Parathyroid adenoma (tissue), 2 donors: ENCODE data around the gene GHITM.
"Not testable (repeated sequence)": the region's sequence is repeated elsewhere in the genome, so short reads cannot be mapped to it uniquely, and the experiment has no call there.

Source experiments
- H2AFZ ChIP-seq: fragments of 300-600 bp; sonication (generic); one replicate; pipeline ENCODE4 v1.7.0; 2017; ENCODE audit warnings: antibody characterized with exemption, mild to moderate bottlenecking
- H3K27ac ChIP-seq: fragments of 300-600 bp; sonication (generic); one replicate; pipeline ENCODE4 v1.7.0; 2017
- H3K27me3 ChIP-seq: fragments of 300-600 bp; sonication (generic); one replicate; pipeline ENCODE4 v1.7.0; 2017; ENCODE audit warnings: low read length; ENCODE audit not compliant: control insufficient read depth, insufficient read depth
- H3K36me3 ChIP-seq: fragments of 300-600 bp; sonication (generic); one replicate; pipeline ENCODE4 v1.7.0; 2017; ENCODE audit warnings: low read length; ENCODE audit not compliant: control insufficient read depth, insufficient read depth
- H3K4me1 ChIP-seq: fragments of 300-600 bp; sonication (generic); one replicate; pipeline ENCODE4 v1.7.0; 2017; ENCODE audit warnings: control low read depth
- H3K4me2 ChIP-seq: fragments of 300-600 bp; sonication (generic); one replicate; pipeline ENCODE4 v1.7.0; 2017; ENCODE audit warnings: low read length
- H3K4me3 ChIP-seq: fragments of 300-600 bp; sonication (generic); one replicate; pipeline ENCODE4 v1.7.0; 2017; ENCODE audit warnings: low read depth, low read length
- H3K79me2 ChIP-seq: fragments of 300-600 bp; sonication (generic); one replicate; pipeline ENCODE4 v1.7.0; 2017; ENCODE audit warnings: control low read depth
- H3K9ac ChIP-seq: fragments of 300-600 bp; sonication (generic); one replicate; pipeline ENCODE4 v1.7.0; 2017; ENCODE audit warnings: mild to moderate bottlenecking
- H3K9me3 ChIP-seq: fragments of 300-600 bp; sonication (generic); one replicate; pipeline ENCODE4 v1.7.0; 2017; ENCODE audit warnings: low read length; ENCODE audit not compliant: control insufficient read depth
- CTCF ChIP-seq: fragments of 300-600 bp; sonication (generic); IDR thresholded peaks from one replicate; pipeline ENCODE4 v1.7.0; 2017; ENCODE audit warnings: antibody characterized with exemption, mild to moderate bottlenecking
- donor health status: primary hyperparathyroidism.

Gene GHITM

DNA sequence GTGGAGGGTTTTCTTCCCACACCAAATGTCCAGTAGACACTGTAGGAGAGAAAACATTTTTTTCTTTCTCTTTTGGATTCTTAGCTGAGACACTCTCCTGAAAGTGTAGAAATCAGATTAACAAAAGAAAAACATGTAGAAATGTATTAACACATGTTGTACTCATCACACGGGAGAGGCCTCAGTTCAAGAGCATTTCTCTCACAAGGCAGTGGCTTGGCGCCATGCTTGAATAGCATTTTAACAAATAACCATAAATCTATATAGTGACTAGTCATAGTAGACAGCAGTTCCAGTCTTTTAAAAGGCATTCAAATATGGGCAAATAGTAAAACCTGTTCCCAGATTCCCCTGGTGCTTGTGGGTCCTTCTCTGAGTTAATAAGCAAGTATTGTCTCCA is 38.3 kb upstream of the GHITM start:
- TF ChIP-seq CTCF: no peak
- no peak overlapping the region for H2AFZ ChIP-seq
- H3K79me2 ChIP-seq: no peaks in the 10 kb centered on the region
- no peaks in the 10 kb centered on the region for H3K36me3 ChIP-seq
- H3K27me3 ChIP-seq: no peaks in the 10 kb centered on the region
- no peak overlapping the region for H3K4me2 ChIP-seq
- no peaks in the 10 kb centered on the region for H3K9me3 ChIP-seq
- H3K27ac ChIP-seq: no peak overlapping the region
- no peaks in the 10 kb centered on the region for H3K4me1 ChIP-seq
- H3K9ac ChIP-seq: no peak overlapping the region
- H3K4me3 ChIP-seq: no peak overlapping the region

GRCh38 chr10:84108797-84109196 is 30.5 kb upstream of the GHITM start:
- no peak overlapping the region for H3K27ac ChIP-seq
- H3K4me3 ChIP-seq: no peak overlapping the region
- no peaks in the 10 kb centered on the region for H3K27me3 ChIP-seq
- no peak overlapping the region for H3K4me2 ChIP-seq
- no peaks in the 10 kb centered on the region for H3K79me2 ChIP-seq
- H2AFZ ChIP-seq: no peak overlapping the region
- H3K9ac ChIP-seq: no peak overlapping the region
- no peaks in the 10 kb centered on the region for H3K4me1 ChIP-seq
- no peaks in the 10 kb centered on the region for H3K36me3 ChIP-seq
- no peaks in the 10 kb centered on the region for H3K9me3 ChIP-seq
- no peak for TF ChIP-seq CTCF

DNA sequence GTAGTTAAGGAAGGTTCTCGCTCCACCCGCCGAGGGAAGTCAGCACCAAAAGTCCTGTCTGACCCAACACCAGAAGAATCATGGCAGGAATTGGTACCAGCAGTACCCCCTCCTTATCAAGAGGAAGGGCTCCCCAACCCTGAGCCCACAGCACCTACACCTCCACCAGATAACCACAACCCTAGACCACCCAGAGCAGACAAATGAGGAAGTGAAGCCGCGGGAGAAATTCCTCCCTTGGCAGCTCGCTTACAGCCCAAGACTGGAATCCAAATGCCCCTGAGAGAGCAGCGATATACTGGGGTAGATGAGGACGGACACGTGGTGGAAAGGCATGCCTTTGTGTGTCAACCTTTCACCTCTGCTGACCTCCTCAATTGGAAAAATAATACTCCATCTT is 29.5 kb upstream of the GHITM start:
- not testable (repeated sequence) for H3K9ac ChIP-seq, H3K79me2 ChIP-seq, H3K27ac ChIP-seq, H3K9me3 ChIP-seq, H2AFZ ChIP-seq, H3K27me3 ChIP-seq, H3K36me3 ChIP-seq, H3K4me2 ChIP-seq, H3K4me3 ChIP-seq, H3K4me1 ChIP-seq

DNA sequence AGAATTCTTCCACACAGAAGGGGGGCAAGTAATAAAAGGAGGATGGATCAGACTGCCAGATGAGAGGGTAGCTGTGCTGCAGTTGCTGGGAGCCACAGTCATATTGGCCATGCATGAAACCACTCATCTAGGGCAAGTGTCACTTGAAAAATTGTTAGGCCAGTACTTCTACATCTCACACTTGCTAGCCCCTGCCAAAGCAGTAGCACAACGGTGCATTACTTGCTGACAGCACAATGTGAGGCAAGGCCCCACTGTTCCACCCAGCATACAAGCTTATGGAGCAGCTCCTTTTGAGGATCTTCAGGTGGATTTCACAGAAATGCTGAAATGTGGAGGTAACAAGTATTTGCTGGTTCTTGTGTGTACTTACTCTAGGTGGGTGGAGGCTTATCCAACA is 25.8 kb upstream of the GHITM start:
- H3K79me2 ChIP-seq, H2AFZ ChIP-seq: not testable (repeated sequence)

DNA sequence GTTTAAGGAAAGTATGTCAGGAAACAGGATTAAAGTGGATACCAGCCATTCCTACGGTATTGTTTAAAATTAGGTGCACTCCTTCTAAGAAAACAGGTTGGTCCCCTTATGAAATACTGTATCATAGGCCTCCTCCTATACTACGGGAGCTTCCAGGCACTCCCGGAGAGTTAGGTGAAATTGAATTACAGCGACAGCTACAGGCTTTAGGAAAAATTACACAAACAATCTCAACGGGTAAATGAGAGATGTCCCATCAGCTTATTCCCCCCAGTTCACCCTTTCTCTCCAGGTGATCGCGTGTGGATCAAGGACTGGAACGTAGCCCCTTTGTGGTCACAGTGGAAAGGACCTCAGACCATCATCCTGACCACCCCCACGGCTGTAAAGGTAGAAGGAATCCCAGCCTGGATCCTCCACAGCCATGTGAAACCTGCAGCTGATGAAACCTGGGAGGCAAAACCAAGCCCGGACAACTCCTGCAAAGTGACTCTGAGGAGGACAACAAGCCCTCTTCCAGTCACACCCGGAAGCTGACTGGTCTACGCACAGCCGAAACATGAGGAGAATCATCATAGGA is 25.1 kb upstream of the GHITM start:
- H3K9ac ChIP-seq: no peak overlapping the region
- no peaks in the 10 kb centered on the region for H3K79me2 ChIP-seq
- H2AFZ ChIP-seq: no peak overlapping the region
- H3K4me1 ChIP-seq: no peaks in the 10 kb centered on the region
- no peak overlapping the region for H3K27ac ChIP-seq
- no peak for TF ChIP-seq CTCF
- H3K4me3 ChIP-seq: no peak overlapping the region
- no peaks in the 10 kb centered on the region for H3K9me3 ChIP-seq
- H3K36me3 ChIP-seq: no peaks in the 10 kb centered on the region
- no peaks in the 10 kb centered on the region for H3K27me3 ChIP-seq
- no peak overlapping the region for H3K4me2 ChIP-seq

More for the DNA sequence above, 25.8 kb upstream of the GHITM start:
- H3K36me3 ChIP-seq, H3K9me3 ChIP-seq, H3K4me3 ChIP-seq, H3K27me3 ChIP-seq, H3K4me1 ChIP-seq, H3K27ac ChIP-seq, H3K4me2 ChIP-seq, H3K9ac ChIP-seq: not testable (repeated sequence)

GRCh38 chr10:84117204-84117603 is 22.1 kb upstream of the GHITM start:
- H3K9ac ChIP-seq, H3K27me3 ChIP-seq, H2AFZ ChIP-seq, H3K4me2 ChIP-seq, H3K27ac ChIP-seq, H3K79me2 ChIP-seq, H3K9me3 ChIP-seq, H3K4me3 ChIP-seq, H3K4me1 ChIP-seq, H3K36me3 ChIP-seq: not testable (repeated sequence)
